HL-60 (cell line): Measurements from ENCODE around the gene GUCY1A2.

ENCODE experiments used
- DNase-seq, 2 experiments: peaks; one replicate each; pipeline ENCODE4 v3.0.0-alpha.2; 2010 to 2020; ENCODE audit warnings: low read depth in 1 of 2, low spot score in 1 of 2
- H3K27ac ChIP-seq: fragments of 250-450 bp; sonication (Bioruptor Pico); replicated peaks from 2 replicates; pipeline ENCODE4 v1.5.1; 2020; ENCODE audit warnings: mild to moderate bottlenecking, moderate library complexity
- H3K27me3 ChIP-seq: fragments of 250-450 bp; sonication (Bioruptor Pico); 2 replicates; pipeline ENCODE4 v1.5.1; 2021; ENCODE audit warnings: mild to moderate bottlenecking, moderate library complexity; ENCODE audit not compliant: insufficient read depth, poor library complexity, severe bottlenecking
- H3K4me3 ChIP-seq: replicated peaks from 2 replicates; pipeline ENCODE4 v1.5.1; 2011; ENCODE audit warnings: mild to moderate bottlenecking, control low read depth, low read length; ENCODE audit not compliant: insufficient read depth
- CTCF ChIP-seq: IDR thresholded peaks from one replicate; pipeline ENCODE4 v1.5.1; 2011; ENCODE audit warnings: low read length, control low read depth, inconsistent platforms; ENCODE audit not compliant: insufficient read depth
- GABPA ChIP-seq: IDR thresholded peaks from 2 replicates; pipeline ENCODE4 v1.6.1; 2012; ENCODE audit warnings: low read depth
- POLR2AphosphoS5 ChIP-seq: IDR thresholded peaks from 2 replicates; pipeline ENCODE4 v1.6.1; 2012; ENCODE audit warnings: low read depth
- REST ChIP-seq: IDR thresholded peaks from 2 replicates; pipeline ENCODE4 v1.6.1; 2012; ENCODE audit warnings: low read depth; ENCODE audit not compliant: insufficient replicate concordance
- SPI1 ChIP-seq: IDR thresholded peaks from 2 replicates; pipeline ENCODE4 v1.6.1; 2012; ENCODE audit warnings: low read depth, mild to moderate bottlenecking, borderline replicate concordance

The GUCY1A2 gene

GRCh38 chr11:106818443-106818842 lies 199.8 kb downstream of the GUCY1A2 start:
- H3K27me3 ChIP-seq, result no peaks in the 10 kb centered on the region
- no peak for DNase-seq
- TF ChIP-seq GABPA (no peak), SPI1 (no peak), POLR2AphosphoS5 (no peak), REST (no peak), CTCF (no peak)
- H3K4me3 ChIP-seq, result no peak overlapping the region
- H3K27ac ChIP-seq, result no peak overlapping the region

- H3K27me3 ChIP-seq, result no peaks in the 10 kb centered on the region
- no peak for DNase-seq
- H3K27ac ChIP-seq, result no peak overlapping the region
- H3K4me3 ChIP-seq, result no peak overlapping the region
- TF ChIP-seq POLR2AphosphoS5, result no peak
- no peak for TF ChIP-seq CTCF
- no peak for TF ChIP-seq REST
- no peak for TF ChIP-seq GABPA
- TF ChIP-seq SPI1, result no peak
Measured at GRCh38 chr11:106815209-106815608, 203.1 kb downstream of the GUCY1A2 start.

- no peak for DNase-seq
- Histone ChIP-seq H3K27ac (no peak overlapping the region), H3K4me3 (no peak overlapping the region), H3K27me3 (no peaks in the 10 kb centered on the region)
- TF ChIP-seq POLR2AphosphoS5 (no peak), SPI1 (no peak), REST (no peak), CTCF (no peak), GABPA (no peak)
Measured at GRCh38 chr11:106813806-106814205, 204.5 kb downstream of the GUCY1A2 start.
